GM18867 (cell line): ENCODE results near the gene NOTCH3.

ENCODE experiments used
- ATAC-seq: cut with Tn5 transposase; IDR thresholded peaks from one replicate; pipeline ENCODE4 v1.9.1; 2021; ENCODE audit warnings: mild to moderate bottlenecking, moderate library complexity; ENCODE audit not compliant: unreplicated experiment

Gene NOTCH3

DNA sequence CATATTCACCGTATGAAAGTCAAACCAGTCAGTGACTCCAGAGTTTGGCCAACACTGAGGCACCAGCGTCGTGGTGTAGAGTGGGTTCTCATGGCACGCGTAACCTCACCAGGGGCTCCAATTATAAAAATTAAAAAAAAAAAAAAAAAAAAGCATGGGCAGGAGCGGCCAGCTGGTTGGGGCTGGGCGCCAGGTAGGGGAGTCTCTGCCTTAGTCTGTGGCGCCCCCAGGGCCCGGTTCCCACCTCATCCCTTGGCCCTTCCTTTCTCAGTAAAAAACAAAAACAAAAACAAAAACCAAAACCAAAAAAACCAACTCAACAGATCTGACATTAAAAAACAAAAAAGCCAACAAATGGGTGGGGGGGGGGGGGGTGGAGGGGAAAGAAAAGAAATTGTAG, 36.1 kb upstream of the NOTCH3 start:
- no peak for ATAC-seq

DNA sequence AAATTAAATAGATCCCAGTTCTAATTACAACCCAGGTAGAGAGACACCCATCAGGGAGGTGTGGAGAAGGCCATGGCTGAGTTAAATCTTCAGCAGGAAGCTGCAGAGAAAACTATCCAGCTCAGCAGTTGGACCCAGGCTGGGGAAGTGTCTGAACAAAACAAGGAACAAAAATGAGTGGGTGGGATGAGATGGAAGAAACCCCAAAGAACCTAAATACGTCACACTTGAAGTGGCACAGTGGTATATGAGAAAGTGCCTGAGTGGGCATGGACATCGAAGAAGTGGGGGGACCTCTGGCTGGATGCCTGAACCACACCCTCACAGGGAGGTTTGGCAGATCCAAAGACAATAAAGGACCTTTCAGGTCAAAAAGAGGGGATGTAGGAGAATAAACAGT, 35.0 kb upstream of the NOTCH3 start:
- no peak for ATAC-seq

DNA sequence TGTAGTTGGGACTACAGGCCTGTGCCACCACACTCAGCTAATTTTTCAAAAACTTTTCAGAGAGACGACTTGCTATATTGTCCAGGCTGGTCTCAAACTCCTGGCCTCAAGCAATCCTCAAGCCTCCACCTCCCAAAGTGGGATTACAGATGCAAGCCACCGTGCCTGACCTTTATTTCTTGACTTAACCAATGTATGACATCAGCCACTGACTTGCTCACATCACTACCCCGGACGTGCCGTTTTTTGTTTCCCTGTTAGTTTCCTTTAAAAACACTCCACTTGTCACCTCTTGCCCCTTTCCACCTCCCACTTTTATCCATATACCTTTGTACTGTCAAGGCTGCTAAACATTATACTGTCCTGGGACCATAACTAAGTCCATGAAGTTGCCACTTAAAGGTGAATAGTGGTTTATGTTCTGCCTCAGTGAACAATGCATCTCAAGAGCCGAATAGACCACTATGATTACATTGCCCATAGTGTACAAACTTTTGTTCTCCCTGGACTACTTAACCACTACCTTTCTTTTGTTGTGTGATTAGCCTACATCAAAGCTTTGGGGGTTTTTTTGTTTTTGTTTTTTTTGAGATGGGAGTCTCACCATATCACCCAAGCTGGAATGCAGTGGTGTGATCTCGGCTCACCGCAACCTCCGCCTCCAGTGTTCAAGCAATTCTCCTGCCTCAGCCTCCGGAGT, 33.8 kb upstream of the NOTCH3 start:
- ATAC-seq: no peak

DNA sequence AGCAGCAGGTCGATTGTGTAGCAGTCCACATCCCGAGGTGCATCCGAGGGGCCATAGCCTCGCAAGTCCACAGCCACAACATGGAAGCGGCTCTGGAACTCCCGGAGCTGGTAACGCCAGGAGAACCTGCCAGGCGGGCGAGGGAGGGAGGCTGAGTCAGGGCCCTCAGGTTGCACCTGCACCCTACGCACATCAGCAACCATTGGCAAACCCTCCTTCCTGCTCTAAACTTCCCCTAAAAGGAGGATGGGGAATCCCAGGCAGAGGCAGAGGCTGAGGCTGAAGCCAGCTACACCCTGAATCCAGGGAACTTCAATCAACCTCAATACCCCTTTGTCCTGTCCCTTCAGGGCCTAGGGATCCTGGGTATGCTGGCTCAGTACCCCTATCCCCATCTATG, 30.5 kb upstream of the NOTCH3 start:
- ATAC-seq: no peak

DNA sequence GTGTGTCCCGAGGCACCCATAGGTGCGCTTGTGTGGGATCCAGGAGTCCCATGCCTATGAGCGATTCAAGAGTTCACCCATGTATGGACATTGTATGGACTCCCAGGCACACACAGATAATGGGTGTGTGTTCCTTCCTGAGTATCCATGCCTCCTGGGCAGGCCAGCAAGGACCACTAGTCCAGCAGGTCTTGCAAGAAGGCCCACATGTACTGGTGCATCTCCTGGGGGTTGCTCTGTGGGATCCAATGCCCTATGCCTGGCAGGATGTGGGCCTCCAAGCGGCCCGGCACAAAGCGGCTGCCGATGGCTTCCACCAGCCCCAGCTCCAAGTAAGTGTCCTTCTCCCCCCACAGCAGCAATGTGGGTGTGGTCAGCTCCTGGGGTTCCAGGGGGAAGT, 26.5 kb upstream of the NOTCH3 start:
- ATAC-seq: no peak

DNA sequence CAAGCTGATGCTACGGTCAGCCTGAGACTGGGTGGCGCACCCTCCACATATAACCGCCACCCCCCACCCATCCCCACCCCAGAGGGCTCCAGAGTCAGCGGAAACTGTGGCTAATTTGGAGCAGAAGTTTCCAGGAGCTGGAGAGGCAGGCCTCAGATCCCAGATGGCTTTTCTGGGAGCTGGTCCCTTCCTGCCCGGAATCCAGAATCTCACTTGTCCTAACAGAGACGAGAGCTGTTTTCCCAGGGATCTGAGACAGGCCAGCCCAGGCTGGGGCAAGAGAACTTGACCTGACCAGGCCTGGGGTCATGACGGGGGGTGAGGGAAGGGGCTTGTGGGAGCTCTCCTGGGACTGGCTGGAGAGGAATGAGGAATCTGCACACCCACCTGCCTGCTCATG, 25.0 kb upstream of the NOTCH3 start:
- no peak for ATAC-seq

DNA sequence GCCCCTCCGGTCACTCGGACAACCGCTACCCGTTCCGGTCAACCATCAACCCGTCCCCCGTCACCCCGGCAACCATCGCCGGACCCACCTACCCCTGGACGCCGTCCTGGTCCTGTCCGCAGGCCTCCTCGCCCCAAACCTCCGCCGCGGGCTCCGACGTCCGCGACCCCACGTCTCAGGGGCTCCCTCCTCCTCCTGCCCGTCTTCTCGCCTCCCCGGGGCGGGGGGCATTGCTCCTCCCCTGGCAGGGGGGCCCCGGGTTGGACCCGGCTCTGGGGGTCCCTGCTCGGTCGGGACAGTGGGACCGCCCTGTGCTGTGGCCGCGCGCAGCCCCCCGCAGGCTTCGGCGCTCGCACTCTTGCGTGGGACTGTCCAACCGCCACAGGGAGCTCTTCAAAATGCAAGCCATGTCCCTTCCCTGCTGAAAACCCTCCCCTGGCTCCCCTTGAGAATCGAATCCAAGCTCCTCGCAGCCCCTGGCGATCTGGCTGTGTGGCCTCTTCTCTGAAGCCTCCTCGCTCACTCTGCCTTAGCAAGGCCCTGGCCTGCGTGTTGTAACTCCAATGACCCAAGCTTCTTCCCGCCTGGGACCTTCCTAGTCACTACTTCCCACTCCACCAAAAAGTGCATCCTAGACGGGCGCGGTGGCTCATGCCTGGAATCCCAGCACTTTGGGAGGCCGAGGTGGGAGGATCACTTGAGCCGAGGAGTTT, 23.0 kb upstream of the NOTCH3 start:
- no peak for ATAC-seq

DNA sequence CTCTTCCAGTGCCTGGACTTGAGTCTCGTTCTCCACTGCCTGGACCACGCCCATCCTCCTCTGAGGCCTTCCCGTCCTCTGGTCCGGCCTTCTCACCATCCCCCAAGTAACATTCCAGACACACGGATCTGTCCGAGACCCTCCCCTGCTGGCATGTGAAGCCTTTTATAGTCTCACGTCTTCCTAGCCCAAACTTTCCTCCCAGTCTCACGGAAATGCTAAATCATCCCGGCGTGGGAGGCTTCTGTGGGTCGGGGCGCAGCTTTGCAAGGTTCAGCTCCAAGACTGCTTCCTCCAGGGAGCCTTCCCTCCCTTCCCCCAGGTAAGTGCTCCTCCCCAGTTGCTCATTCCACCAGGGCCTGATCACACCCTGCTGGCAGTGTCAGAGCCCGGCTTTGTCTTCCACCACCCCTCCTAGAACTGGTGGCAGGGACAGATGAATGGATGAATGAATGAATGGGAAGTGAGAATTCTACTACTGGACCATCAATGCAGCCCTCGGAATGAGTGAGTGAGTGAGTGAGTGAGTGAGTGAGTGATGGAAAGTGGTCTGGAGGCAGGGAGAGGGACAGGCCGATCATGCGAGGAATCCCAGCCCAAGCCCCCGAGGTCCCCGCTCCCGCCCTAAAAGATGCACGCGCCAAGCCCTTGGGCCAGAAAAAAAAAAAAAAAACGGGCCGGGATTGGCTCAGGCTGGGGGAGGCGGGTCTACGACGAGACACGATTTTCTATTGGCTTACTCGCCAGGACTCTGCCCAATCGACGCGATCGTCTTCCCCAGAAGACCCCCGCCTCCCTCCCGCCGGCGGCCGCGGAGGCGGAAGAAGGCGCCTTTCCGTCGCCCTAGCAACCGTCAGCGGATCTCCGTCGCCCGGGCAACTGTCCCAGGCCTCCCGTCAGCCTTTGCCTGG, 22.2 kb upstream of the NOTCH3 start:
- peak; percentile 75 for ATAC-seq

DNA sequence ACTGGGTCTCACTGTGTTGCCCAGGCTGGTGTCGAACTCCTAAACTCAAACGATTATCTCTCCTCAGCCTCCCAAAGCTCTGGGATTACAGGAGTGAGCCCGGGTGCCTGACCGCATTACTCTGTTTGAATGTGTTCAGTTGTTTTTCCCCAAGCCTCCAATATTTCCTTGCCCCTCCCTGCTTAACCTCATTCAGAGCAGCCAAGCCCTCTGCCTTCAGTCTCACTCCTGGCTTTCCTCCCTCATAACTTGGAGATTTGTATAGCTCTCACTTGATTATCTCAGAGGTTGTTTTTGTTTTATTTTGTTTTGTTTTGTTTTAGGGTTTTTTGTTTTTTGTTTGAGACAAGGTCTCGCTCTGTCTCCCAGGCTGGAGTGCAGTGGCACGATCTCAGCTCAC, 20.0 kb upstream of the NOTCH3 start:
- ATAC-seq: no peak

DNA sequence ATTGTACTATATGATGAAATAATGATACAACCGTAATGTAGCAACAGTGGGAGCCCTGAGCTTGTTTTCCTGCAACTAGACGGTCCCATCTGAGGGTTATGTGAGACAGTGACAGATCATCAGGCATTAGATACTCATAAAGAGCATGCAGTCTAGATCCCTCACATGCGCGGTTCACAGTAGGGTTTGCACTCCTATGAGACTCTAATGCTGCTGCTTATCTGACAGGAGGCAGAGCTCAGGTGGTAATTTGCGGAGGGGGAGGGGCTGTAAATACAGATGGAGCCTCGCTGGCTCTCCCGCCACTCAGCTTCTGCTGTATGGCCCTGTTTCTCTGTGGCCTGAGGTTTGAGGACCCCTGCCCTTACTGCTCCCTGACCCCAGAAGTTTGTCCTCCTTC, 17.7 kb upstream of the NOTCH3 start:
- ATAC-seq: no peak

DNA sequence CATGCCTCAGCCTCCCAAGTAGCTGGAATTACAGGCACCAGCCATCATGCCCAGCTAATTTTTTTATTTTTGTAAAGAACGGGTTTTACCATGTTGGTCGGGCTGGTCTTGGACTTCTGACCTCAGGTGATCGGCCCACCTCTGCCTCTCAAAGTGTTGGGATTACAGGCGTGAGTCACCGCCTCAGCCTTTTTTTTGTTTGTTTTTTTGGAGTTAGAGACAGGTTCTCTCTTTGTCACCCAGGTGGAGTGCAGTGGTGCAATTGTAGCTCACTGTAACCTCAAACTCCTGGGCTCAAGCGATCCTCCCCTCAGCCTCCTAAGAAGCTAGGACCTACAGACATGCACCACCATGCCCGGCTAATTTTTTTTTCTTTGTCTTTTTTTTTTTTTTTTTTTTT, 15.6 kb upstream of the NOTCH3 start:
- no peak for ATAC-seq

DNA sequence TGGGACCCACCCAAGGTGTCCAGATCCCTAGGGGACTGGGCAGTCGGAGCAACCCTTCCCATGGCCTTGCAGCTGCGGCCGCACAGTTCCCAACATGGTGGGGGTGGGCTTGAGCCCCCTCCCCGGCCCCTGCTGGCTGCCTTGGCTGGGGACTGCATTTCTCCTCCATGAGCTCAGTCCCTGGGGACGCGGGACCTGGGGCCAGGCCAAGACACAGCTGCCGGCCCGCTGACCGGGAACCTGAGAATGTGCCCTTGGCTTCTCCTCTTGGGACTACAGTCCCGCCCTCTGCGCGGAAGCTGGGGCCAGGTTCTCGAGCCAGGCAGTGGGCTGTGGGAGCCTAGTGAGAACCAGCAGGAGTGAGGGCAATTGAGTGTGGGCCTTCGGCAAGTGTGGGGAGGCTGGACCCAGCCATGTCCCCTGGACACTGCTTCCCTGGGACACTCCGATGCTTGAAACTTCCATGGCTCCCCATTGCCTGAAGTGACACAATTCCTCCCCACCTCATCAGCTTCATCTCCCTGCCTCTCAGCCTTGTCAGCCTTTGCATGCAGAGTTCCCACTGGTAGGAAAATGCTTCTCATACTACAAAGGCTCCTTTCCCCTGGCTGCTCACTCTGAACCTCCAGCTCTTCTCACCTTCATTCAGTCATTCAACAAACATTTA, 13.1 kb upstream of the NOTCH3 start:
- no peak for ATAC-seq

DNA sequence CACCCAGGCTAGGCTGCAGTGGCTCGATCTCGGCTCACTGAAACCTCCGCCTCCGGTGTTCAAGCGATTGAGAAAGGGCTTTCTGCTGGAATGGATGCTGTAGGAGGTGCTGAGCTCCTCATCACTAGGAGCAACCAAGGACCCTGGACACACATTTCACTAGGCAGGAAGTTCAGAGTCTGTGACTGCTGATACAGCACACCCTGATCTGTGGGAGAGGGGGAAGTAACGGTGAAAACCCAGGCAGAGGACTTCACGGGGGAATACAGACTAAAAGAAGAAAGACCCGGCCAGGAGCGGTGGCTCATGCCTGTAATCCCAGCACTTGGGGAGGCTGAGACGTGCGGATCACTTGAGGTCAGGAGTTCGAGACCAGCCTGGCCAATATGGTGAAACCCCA, 11.9 kb upstream of the NOTCH3 start:
- ATAC-seq: no peak

DNA sequence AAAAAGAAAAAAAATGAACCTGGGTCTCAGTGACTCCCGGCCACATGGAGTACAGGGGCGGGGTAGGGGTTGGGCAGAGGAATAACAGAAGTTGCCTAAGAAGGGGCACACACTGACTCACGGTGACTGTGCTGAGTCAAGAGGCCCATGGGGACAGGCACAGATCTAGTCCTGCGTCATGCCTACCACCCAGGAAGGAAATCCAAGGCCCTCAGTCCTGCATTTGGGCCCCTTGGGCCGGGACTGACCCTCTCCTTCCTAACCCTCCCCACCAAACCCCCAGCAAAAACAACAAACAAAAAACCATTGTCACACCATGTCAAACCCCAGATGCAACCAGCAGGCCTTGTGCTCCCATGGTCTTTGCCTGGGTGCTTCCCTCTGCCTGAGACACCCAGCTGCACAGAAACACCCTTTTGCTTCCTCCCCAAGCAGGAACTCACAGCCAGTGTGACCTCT, 9.6 kb upstream of the NOTCH3 start:
- no peak for ATAC-seq

DNA sequence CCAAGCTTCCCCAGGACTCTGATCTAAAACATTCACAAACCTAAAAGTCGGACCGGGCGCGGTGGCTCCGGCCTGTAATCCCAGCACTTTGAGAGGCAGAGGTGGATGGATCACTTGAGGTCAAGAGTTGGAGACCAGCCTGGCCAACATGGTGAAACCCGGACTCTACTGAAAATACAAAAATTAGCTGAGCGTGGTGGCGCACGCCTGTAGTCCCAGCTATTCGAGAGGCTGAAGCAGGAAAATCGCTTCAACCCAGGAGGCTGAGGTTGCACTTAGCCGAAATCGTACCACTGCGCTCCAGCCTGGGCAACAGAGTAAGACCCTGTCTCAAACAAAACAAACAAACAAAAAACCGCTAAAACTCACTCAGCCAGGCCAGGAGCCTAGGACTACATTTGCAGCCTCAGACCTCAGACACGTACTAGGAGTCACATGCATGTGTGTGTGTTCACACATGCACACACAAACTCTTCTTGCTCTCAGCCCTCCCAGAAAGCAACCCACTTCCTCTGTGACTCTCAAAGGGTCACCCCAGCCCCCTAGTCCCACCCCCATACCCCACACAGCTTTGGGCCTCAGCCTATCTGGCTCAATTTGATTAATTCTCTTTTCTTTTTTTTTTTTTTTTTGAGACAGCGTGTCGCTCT, 704 bp upstream of the NOTCH3 start:
- ATAC-seq: no peak

DNA sequence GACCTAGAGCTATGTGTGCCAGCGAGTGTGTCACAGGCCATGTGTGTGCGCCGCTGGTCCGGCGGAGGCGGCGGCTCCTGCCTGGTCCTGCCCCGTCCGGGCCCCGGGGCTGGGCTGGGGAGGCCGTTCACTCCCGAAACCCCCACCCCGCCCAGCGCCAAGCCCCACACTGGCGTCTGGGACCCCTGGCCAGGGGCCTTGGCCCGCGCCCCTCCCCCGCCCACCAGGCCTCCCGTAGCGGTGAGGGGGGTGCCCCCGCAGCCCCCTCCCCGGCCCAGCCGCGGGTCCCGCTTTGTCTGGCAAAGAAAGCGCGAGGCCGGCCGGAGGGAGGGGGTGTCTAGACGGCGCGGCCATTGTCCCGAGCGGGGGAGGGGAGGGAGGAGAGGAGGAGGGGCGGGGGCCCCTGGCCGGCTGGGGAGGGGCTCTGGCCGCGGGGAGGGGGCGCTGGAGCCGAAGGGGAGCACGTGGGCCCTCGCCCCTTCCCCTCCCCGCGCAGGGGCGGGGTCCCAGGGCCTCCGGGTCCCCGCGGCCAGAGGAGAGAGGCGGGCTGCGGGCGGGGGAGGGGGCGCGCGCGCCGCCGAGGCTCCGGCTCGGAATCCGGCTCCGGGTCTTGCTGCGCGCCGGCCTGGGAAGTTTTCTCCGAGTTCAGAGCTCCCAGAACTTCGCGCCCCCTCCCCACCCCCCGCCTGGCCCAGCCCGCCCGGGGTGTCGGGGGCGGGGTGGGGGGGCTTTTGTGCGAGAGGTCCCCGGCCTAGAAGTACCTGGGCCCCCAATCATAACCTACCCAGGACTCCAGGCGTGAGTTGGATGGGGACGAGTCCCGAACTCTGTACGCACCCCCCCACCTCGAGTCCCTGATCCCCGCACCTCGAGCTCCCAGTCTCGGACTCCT, 888 bp downstream of the NOTCH3 start:
- no peak for ATAC-seq

DNA sequence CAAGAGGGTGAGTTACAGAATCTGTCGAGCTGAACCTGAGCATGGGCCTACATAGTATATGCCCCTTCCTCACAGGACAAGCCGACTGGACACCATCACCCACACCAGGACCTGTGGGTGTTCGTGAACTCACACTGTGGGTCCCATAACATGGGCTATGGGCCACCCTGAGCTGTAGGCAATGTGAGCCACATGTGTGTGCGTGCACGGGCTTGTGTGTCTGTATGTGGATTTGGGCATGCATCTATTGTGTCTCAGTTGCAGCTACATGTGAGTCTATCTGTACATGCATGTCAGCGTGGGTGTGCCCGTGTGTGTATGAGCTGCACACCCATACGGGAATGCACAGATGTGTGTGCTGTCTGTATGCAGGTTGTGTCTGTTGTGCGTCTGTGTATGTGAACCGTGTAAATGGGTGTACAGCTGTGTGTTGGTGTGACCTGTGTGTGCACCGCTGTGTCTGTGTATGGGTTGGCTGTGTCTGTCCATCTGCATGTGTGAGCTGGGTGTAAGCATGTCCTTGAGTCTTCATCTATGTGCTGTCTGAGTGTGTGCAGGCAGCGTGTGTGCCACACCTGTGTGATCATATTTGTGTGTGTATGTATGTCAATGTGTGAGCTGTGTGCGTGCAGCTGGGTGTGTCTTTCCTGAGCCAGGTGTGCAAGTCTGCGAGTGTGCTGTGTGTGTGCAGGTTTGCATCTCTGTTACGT, 1.7 kb downstream of the NOTCH3 start:
- ATAC-seq: no peak

DNA sequence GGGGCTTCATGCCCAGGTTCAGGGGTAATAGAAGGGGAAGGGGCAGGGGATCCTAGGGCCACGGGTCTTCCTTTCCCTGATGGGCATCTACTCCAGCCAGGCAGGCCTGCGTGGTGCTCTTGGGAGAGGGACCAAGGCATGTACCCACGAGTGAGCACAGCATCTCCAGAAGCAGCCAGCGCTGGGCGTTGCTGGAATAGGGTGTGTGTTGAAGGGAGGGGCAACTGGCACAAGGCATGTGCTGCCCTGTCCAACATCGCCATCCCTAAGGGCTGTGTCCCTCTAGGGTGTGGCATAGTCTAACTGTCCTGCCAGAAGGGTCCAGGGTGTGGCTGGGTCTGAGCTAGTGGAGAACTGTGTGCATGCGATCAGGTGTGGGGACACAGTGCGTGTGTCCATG, 2.9 kb downstream of the NOTCH3 start:
- no peak for ATAC-seq
